Stimulated activated CD4-positive, alpha-beta T cell treated with anti-CD3 and anti-CD28 coated beads, Interleukin-12 subunit alpha, Interleukin-12 subunit beta, amount 100 ng/mL, for 4 hours (primary cell): ENCODE measurements around the gene SPIN2A.
"Not testable (repeated sequence)": the region's sequence is repeated elsewhere in the genome, so short reads cannot be mapped to it uniquely, and the experiment has no call there.

ENCODE experiments used
- DNase-seq: peaks from one replicate; pipeline ENCODE4 v3.0.0-alpha.2; 2020

SPIN2A gene

GRCh38 chrX:57137073-57137472 is at the start of gene SPIN2A:
TSS of gene SPIN2A (minus strand) at chrX:57137397. CDS start at chrX:57136597, 800 bp downstream.
- not testable (repeated sequence) for DNase-seq

- DNase-seq, result no peak
These were observed 41.4 kb upstream of the SPIN2A start for GRCh38 chrX:57178605-57179004.

GRCh38 chrX:57177070-57177469 is 39.9 kb upstream of the SPIN2A start:
- no peak for DNase-seq

- DNase-seq, result no peak
These were observed 35.3 kb upstream of the SPIN2A start for GRCh38 chrX:57172544-57172943.

GRCh38 chrX:57156397-57157049 is 19.3 kb upstream of the SPIN2A start:
- no peak for DNase-seq

GRCh38 chrX:57155171-57155570 is 18.0 kb upstream of the SPIN2A start:
- DNase-seq, result no peak

- DNase-seq, result not testable (repeated sequence)
These were observed 15.0 kb upstream of the SPIN2A start for GRCh38 chrX:57152222-57152621.

- DNase-seq, result no peak
These were observed 1.5 kb upstream of the SPIN2A start for GRCh38 chrX:57138674-57139073.

- no peak for DNase-seq
These were observed 304 bp upstream of the SPIN2A start for GRCh38 chrX:57137501-57137900.

GRCh38 chrX:57136589-57136988 is 608 bp downstream of the SPIN2A start:
- not testable (repeated sequence) for DNase-seq

- DNase-seq, result no peak
These were observed 1.9 kb downstream of the SPIN2A start for GRCh38 chrX:57135287-57135686.

- no peak for DNase-seq
These were observed 2.5 kb downstream of the SPIN2A start for GRCh38 chrX:57134702-57135101.

- no peak for DNase-seq
These were observed 3.5 kb downstream of the SPIN2A start for GRCh38 chrX:57133706-57134105.

- DNase-seq, result not testable (repeated sequence)
These were observed 3.9 kb downstream of the SPIN2A start for GRCh38 chrX:57133284-57133683.

GRCh38 chrX:57132046-57132445 is 5.2 kb downstream of the SPIN2A start:
- no peak for DNase-seq

- no peak for DNase-seq
These were observed 15.4 kb downstream of the SPIN2A start for GRCh38 chrX:57121816-57122215.

- peak; percentile 72 for DNase-seq
These were observed 15.9 kb downstream of the SPIN2A start, which contains the start of gene SPIN2B for GRCh38 chrX:57121162-57121755. TSS of gene SPIN2B (minus strand) at chrX:57121548.

GRCh38 chrX:57120619-57121161 is 16.5 kb downstream of the SPIN2A start:
- DNase-seq, result peak; percentile 0

- DNase-seq, result no peak
These were observed 17.8 kb downstream of the SPIN2A start for GRCh38 chrX:57119416-57119815.

GRCh38 chrX:57117566-57117965 is 19.6 kb downstream of the SPIN2A start:
- not testable (repeated sequence) for DNase-seq

GRCh38 chrX:57104921-57105398 is 32.2 kb downstream of the SPIN2A start:
- no peak for DNase-seq

- no peak for DNase-seq
These were observed 32.8 kb downstream of the SPIN2A start for GRCh38 chrX:57104406-57104805.

GRCh38 chrX:57103489-57103888 is 33.7 kb downstream of the SPIN2A start:
- DNase-seq, result no peak

GRCh38 chrX:57102918-57103317 is 34.3 kb downstream of the SPIN2A start:
- not testable (repeated sequence) for DNase-seq
